Sciatic nerve (tissue), 2 donors: ENCODE data around the gene TAS1R2. TPM values are rescaled to one million over a fixed set of nuclear protein-coding genes. Genes with fewer than 3 reads are reported as not detected.
"Not testable (repeated sequence)": the region's sequence is repeated elsewhere in the genome, so short reads cannot be mapped to it uniquely, and the experiment has no call there.

Source experiments
- ATAC-seq: fragments of 200-7000 bp; cut with Tn5 transposase; one replicate; pipeline ENCODE4 v1.9.1; 2020; ENCODE audit warnings: mild to moderate bottlenecking, moderate library complexity
- DNase-seq: peaks from one replicate; pipeline ENCODE4 v3.0.0-alpha.2; 2020; ENCODE audit warnings: low spot score
- intact Hi-C: fragments of 100-400 bp; cut with DNase I; formaldehyde crosslinking; loops from one replicate; pipeline ENCODE4 v1.14.2; 2022
- total RNA-seq: library from RNA; stranded (reverse); fragmentation: NEBNext Ultra II Directional; extraction: Animal tissue kit (Norgen Biotek cat#: 25700); gene quantifications from one replicate; pipeline ENCODE4 v1.2.1, GENCODE V29; 2021
- donor health status: DM: no; HTN: no; CAD: no.
- donor health status: DM: no; HTN: no; CAD: no.

Gene TAS1R2
- total RNA-seq, 1 donor from 2014 or later = not detected

- no peak for DNase-seq
- intact Hi-C loops = no loop called here
- ATAC-seq = no peak
These were observed 19.3 kb downstream of the TAS1R2 start for GRCh38 chr1:18840145-18840544.

- intact Hi-C loops = no loop called here
- no peak for ATAC-seq
- DNase-seq = no peak
These were observed 22.8 kb downstream of the TAS1R2 start for GRCh38 chr1:18836654-18837053.

GRCh38 chr1:18832319-18832718, 27.1 kb downstream of the TAS1R2 start:
- ATAC-seq, intact Hi-C loops, DNase-seq: not testable (repeated sequence)

GRCh38 chr1:18831656-18832055, 27.8 kb downstream of the TAS1R2 start:
- ATAC-seq (no peak), DNase-seq (no peak)
- intact Hi-C loops = no loop called here

- no peak for DNase-seq
- no peak for ATAC-seq
- intact Hi-C loops = no loop called here
These were observed 28.9 kb downstream of the TAS1R2 start for GRCh38 chr1:18830596-18830995.

DNA sequence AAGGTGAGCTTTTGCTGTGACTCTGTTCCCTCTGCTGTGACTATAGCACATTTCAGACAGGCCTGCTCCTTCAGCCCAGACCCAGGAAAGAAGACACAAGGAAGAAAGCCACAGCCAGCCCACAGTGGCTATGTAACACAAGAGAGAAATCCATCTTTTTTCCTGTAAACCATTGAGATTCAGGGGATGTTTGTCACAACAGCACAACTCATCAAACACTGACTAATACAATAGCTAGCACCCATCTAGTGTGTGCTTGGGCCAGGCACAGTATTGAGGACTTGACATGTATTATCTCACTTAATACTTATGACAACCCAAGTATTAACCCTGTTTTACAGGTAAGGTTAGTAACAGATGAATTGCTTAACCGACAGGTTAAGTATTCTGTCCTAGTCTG, 29.8 kb downstream of the TAS1R2 start:
- DNase-seq (no peak), ATAC-seq (no peak)
- intact Hi-C loops = no loop called here

DNA sequence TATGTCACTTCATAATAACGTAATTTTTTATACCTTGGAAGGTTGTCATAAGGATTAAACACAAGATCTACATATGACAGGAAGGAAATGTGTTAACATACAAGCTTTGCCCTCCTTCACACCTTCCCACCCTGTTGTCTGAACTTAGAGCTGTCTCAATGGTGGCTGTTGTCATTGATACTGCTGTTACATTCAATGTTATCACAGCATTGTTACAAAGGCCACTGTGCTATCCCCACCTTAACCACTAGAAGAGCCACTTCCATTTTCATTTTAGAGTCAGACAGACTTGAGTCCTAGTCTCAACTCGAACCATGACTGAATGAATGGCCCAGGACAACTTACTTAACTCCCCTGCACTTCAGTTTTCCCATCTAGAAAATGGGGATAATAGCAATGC, 31.2 kb downstream of the TAS1R2 start:
- ATAC-seq (no peak), DNase-seq (no peak)
- intact Hi-C loops = no loop called here

DNA sequence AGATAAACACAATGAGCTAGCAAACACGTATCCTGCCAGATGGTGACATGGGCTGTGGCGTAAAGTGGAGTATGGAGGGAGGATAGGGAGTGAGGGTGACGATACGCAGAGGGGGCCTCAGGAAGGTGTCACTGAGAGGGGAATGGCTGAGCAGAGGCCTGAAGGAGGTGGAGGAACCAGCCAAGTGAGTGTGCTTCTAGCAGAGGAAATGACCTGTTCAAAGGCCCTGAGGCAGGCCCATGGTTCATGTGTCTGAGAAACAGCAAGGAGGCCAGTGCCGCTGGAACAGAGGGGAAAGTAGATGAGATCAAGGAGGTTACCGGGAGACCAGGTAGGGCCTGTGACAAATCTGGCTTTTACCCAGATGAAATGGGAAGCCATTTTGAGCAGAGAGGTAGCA, 36.0 kb downstream of the TAS1R2 start:
- intact Hi-C loops = no loop called here
- DNase-seq = no peak
- no peak for ATAC-seq

DNA sequence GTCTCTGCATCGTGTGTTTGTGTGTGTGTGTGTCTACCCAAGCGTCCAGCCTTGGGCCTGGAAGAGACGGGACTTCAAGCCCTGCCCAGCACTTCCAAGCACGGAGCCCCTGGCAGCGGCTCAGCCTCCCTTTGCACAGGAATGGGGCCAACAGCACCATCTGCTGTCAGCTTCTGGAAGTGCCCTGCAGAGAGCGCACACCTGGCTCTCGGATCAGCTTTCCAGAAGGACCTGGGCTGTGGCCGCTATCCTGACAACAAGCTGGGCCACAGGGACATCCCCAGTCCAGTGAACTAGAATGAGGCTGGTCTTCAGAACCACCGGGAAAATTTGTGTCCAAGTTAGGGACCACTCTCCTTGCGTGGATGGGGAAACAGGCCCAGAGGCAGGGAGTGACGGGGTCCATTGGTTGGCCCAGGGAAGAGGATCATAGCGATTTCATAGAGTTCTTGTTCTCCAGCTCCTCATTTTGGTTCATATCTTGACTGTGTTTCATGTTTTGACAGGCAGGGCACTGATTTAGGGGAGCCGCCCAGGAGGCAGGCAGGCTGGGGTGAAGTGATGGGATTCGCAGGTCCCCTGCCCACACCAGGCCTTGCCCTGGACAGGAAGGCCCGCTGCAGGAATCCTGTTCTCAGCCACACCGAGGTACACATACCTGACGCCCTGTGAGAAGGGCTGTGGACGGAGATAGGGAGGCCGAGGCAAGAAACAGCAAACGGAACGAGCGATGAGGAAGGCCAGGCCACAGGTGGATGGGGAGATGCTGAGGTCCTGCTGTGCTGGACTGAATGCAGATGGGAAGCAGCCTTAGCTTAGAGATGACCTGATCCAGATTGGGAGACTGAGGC, 38.4 kb downstream of the TAS1R2 start:
- intact Hi-C loops = no loop called here
- DNase-seq = peak; percentile 79

DNA sequence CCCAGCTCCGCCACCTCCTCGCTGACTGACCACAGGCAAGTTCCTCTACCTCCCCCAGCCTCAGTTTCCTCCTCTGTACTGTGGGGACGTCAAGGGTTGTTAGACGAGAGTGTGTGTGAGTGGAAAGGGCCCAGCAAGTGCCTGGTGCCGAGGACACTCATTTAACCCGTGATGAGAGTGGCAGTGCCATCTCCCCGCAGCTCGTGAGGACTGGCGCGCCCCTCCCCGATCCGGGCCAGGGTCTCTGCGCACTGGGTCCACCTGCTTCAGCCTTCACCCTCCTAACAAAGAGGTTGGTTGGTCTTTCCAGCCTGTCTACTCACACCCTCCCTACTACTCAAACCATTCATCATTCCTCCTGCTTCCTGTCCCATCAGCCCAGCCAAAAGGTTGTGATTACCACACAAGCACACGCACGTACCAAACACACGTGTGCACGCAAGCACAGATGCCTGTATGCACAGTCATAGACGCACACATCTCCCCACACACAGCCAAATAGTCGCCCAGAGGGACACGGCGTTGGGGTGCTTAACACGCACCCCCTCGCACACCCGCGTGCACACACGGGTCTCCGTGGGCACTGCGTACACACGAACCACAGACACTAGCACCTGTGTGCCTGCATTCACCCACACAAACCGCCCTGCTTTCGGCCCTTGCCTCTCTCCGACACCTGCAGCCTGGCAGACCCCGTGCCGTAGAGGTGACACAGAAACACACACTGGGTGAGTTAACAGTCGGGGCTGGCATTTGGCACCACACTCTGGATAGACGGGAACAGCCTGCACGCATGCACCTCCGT, 39.3 kb downstream of the TAS1R2 start:
- no peak for DNase-seq

More for the DNA sequence above, 38.4 kb downstream of the TAS1R2 start:
- peak; percentile 65 for ATAC-seq

DNA sequence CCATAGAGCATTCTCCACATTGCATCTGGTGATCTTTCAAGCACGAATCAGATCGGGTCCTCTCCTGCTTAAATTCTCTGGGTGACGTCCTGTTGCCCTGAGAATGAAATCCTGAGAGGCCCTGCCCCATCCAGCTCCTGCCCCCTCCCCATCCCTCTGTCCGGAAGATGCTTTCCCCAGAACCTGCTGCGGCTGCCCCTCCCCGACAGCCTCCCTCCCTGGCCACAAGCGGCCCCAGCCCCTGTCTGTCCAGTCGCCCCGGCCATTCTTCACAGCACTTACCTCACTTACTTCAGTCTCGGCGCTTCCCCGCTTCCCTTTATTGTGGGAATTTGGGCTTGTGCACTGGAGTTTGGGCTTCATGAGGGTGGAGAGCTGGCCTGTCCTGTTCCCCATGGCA, 40.3 kb downstream of the TAS1R2 start:
- ATAC-seq (no peak), DNase-seq (no peak)
- intact Hi-C loops = no loop called here

More for the DNA sequence above, 39.3 kb downstream of the TAS1R2 start:
- no peak for ATAC-seq
- intact Hi-C loops = no loop called here

- ATAC-seq (no peak), DNase-seq (no peak)
- intact Hi-C loops = no loop called here
These were observed 41.5 kb downstream of the TAS1R2 start for GRCh38 chr1:18817795-18818435.

GRCh38 chr1:18817316-18817715, 42.1 kb downstream of the TAS1R2 start:
- ATAC-seq (no peak), DNase-seq (no peak)
- intact Hi-C loops = no loop called here

GRCh38 chr1:18816808-18817207, 42.7 kb downstream of the TAS1R2 start:
- ATAC-seq = no peak
- intact Hi-C loops = no loop called here
- no peak for DNase-seq

GRCh38 chr1:18814874-18815531, 44.5 kb downstream of the TAS1R2 start:
- DNase-seq (no peak), ATAC-seq (no peak)
- intact Hi-C loops = no loop called here

DNA sequence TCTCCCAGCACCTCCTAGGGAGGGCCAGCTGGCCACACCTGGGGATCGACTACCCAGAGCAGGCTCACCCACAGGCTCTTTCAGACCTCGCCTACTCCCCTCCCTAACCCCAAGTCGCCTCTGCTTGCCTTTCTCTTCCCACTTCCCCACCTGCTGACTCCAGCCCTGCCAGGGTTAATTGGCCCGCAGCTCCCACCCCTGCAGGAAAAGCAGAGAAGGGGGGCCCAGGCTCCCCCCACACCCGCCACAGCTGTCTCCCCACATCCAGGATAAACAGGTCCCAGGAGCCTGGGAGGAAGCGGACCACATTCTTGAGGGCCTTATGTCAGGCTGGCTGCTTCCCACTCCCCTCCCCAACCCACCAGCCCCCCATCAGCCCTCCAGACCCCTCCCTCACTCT, 45.0 kb downstream of the TAS1R2 start:
- no peak for ATAC-seq
- intact Hi-C loops = no loop called here
- no peak for DNase-seq

- no peak for DNase-seq
- intact Hi-C loops = no loop called here
- ATAC-seq = no peak
These were observed 47.0 kb downstream of the TAS1R2 start for GRCh38 chr1:18812453-18812939.

- ATAC-seq = no peak
- no peak for DNase-seq
- intact Hi-C loops = no loop called here
These were observed 47.6 kb downstream of the TAS1R2 start for GRCh38 chr1:18811733-18812452.
